ENCODE measurements around the gene CAPNS2.
"Not testable (repeated sequence)": the region's sequence is repeated elsewhere in the genome, so short reads cannot be mapped to it uniquely, and the experiment has no call there.

Gene CAPNS2

GRCh38 chr16:55569025-55569424, 2.5 kb downstream of the CAPNS2 start:
- DNase-seq, result no peak

- DNase-seq, result no peak
Observed at GRCh38 chr16:55570159-55570558, 3.7 kb downstream of the CAPNS2 start.

GRCh38 chr16:55571191-55571897, 4.9 kb downstream of the CAPNS2 start:
- no peak for DNase-seq

DNA sequence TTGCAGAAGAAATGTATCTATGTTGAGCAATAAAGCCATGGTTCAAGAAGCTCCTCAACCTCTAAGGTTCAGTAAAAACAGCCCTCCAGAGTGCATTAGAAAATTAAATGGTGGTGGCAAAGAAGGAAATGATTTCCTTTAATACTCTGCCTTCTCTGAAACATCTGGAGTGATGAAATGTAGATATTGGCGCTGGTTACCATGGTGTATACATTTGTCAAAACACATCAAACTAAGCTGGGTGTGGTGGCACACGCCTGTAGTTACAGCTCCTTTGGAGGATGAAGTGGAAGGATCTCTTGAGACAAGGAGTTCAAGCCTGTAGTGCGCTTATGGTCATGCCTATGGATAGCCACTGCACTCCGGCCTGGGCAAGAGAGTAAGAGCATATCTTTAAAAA, 6.0 kb downstream of the CAPNS2 start:
- no peak for DNase-seq

DNA sequence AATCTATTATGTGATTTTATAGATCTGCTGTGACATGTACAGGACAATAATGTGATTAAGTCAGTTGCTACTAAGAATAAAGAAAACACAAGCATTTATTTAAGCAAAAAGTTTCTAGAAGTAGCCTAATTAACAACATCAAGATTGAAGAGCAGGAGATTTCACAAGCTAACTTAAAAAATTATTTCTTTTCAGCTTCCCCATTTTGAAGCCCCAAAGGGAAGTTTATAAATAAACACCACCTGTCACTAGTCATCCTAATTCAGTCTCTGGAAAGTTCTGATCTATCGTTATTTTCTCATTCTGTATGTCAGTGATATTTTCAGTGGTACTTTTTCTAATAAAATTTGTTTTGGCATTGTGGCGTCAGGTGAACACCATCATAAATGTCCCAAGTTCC, 8.3 kb downstream of the CAPNS2 start:
- DNase-seq, result no peak

DNA sequence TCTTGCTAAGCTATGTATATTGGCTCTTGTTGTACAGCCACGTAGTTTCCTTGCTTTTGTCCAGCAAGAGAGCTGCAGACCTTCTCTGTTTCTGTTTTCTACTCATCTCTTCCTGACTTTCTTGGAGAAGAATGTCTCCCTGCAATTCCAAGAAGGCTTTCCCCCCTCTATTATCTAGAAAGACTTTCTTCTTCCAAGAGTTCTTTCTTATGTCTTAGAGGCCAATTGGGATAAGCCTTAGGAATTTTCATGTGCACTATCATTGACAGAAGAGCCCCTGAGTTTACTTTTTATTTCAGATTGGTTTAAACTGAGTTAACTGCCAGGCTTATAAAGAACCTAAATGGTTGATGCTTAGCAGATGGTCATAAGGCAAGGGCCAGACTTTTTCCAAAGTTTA, 9.0 kb downstream of the CAPNS2 start:
- DNase-seq, result no peak

DNA sequence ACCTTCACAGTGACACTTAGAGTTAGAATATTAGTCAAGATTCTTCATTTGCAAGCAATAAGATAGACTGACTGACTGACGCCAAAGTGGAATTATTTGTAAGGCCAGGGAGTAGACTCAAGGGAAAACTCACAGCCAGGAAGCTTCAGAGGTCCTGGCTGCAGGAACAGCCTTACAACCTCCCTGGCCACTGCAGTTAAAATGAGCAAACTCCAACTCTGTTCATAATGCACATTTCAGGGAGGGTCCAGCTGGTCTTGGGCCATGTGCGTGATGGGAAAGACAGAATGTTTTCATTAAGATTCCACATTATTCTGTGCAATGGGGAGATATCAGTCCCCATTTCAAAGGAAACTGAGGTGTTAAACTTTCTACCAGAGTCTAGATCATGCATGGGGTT, 9.9 kb downstream of the CAPNS2 start:
- no peak for DNase-seq

DNA sequence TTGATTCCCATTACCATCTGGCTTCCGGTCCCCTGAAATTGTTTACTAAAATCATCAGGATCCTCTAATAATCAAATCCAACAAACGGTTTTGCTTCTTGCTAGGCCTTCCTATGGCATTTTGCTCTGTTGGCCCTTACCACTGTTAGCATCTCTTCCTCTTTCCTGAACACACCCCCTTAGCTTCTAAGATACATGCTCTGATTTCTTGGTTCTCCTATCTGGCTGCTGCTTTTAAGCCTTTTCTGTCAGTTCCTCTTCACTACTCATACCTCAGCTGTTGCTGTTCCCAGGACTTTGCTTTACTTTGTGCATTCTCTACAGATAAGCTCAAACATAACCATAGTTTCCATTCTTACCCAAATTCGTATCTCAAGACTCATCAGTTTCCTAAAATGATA, 11.4 kb downstream of the CAPNS2 start:
- DNase-seq, result no peak

DNA sequence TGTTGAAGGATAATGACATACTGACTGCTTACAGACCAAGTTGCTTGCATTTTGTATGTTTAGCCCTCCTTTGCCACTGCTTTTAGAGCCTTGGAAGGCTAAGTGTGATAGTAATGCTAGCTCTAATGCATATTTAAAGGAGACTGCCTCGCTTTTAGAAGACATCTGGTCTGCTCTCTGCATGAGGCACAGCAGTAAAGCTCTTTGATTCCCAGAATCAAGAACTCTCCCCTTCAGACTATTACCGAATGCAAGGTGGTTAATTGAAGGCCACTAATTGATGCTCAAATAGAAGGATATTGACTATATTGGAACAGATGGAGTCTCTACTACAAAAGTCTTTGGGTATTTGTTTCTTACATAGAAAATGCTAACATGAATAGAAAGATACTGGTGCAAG, 19.1 kb downstream of the CAPNS2 start:
- no peak for DNase-seq

GRCh38 chr16:55588799-55589198, 22.3 kb downstream of the CAPNS2 start:
- DNase-seq, result no peak

GRCh38 chr16:55592306-55592705, 25.8 kb downstream of the CAPNS2 start:
- DNase-seq, result no peak

DNA sequence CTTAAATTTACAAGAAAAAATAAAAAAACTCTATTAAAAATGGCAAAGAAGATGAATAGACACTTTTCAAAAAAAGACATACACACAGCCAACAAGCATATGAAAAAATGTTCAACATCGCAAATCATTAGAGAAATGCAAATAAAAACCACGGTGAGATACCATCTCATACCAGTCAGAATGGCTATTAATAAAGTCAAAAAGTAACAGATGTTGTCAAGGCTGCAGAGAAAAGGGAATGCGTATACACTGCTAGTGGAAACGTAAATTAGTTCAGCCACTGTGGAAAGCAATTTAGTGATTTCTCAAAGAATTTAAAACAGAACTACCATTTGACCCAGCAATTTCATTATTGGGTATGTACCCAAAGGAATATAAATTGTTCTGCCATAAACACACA, 31.4 kb downstream of the CAPNS2 start:
- DNase-seq, result no peak

DNA sequence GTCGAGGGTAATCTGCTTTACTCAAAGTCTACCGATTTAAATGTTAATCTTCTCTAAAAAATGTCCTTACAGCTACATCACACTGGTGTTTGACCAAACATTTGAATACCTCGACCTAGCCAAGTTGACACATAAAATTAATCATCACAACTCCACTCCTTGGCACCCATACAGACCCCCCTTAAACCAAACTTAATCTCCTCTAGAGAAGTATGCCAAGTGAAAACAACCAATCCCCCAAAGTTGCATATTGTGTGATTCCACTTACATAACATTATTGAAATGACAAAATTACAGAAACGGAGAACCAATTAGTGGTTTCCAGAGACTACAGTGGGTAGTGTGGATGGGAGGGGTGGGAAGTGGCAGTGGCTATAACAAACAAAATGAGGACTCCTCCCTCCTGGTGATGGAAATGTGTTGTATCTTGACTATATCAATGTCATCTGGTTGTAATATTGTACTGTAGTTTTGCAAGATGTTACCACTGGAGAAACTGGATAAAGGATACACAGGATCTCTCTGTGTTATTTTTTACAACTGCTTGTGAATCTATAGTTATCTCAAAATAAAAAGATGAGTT, 39.4 kb downstream of the CAPNS2 start:
- DNase-seq, result no peak

DNA sequence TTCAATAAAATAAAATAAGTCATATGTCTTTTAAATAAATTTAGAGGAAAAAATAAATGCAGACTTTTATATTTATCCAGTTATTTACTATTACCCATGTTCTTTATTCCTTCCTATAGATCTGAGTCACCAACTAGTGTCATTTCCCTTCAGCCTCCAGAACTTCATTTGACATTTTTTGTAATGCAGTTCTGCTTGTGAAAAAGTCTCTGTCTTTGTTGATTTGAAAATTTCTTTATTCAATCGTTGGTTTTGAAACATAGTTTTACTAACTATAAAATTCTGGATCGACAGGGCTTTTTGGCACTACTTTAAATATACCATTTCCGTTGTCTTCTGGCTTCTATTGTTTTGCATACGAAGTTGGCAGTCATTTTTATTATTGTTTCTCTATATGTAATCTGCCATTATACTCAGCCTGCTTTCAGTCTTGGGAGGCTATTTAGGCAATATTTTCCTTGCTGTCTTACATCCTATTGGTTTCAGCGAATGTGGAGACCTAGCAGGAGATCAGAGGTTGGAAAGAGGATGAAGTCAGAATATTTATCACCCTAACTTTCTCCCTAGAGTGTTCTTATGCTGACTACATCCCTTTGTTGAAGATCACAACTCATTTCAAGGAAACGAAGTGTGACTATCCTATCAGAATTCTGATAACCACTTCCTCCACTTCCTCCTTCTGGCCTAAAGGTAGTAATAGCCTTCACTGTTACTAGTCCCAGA, 47.3 kb downstream of the CAPNS2 start:
- no peak for DNase-seq

DNA sequence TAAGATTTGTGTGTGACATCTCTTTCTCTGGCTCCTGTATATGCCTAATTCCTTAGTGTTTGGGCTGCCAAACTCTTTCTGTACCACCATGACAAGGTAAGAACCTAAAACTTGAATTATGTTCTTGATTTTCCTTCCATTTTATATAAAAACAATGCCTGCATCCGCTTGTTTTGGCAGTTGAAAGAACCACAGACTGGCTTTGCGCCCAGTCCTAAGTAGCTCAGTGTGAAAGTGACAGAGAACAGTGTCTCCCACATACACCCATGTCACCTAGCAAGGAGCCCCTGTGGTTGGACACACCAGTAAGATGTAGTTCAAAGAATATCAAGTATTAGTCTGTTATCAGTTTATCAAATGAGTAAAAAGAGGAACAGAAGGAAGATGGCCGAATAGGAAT, 48.6 kb downstream of the CAPNS2 start:
- no peak for DNase-seq

- not testable (repeated sequence) for DNase-seq
Observed at GRCh38 chr16:55615670-55616069, 49.2 kb downstream of the CAPNS2 start.
